Measurements from ENCODE around the gene RHBDL2.

- TF ChIP-seq CTCF (IDR thresholded peaks at IDR 0.05) = no peak
- no peak for TF ChIP-seq EP300 (IDR thresholded peaks at IDR 0.05)
- no peak for TF ChIP-seq POLR2A (IDR thresholded peaks at IDR 0.05; ENCODE audit: low read depth)
- no peak for TF ChIP-seq POLR2AphosphoS5 (IDR thresholded peaks at IDR 0.05)
Measured at GRCh38 chr1:38885092-38885491, 56.5 kb downstream of the RHBDL2 start.
